Activated CD8-positive, alpha-beta T cell treated with anti-CD3 and anti-CD28 coated beads for 36 hours (primary cell): ENCODE results near the gene MIA2. TPM values are rescaled to one million over a fixed set of nuclear protein-coding genes. Genes with fewer than 3 reads are reported as not detected.
"Not testable (repeated sequence)": the region's sequence is repeated elsewhere in the genome, so short reads cannot be mapped to it uniquely, and the experiment has no call there.

Experiments used
- ATAC-seq: fragments of 200-7000 bp; cut with Tn5 transposase; one replicate; pipeline ENCODE4 v1.10.0; 2021; ENCODE audit warnings: mild to moderate bottlenecking, moderate library complexity
- CTCF ChIA-PET: fragments of 350-600 bp; sonication (Branson Sonifier 250); formaldehyde crosslinking; loops from one replicate; lab custom pipeline; 2021; ENCODE audit warnings: antibody characterized with exemption; lab: Charles Lee
- POLR2A ChIA-PET: fragments of 350-600 bp; sonication (Branson Sonifier 250); formaldehyde crosslinking; loops from one replicate; lab custom pipeline; 2021; ENCODE audit warnings: antibody characterized with exemption; lab: Charles Lee
- DNase-seq: peaks from one replicate; pipeline ENCODE4 v3.0.0-alpha.2; 2020
- H3K27ac Mint-ChIP-seq: one replicate; pipeline ENCODE4 v1.8.0; 2021; ENCODE audit warnings: mild to moderate bottlenecking, mixed read lengths
- H3K27me3 Mint-ChIP-seq: one replicate; pipeline ENCODE4 v1.8.0; 2021; ENCODE audit warnings: mixed read lengths
- H3K36me3 Mint-ChIP-seq: one replicate; pipeline ENCODE4 v1.8.0; 2021; ENCODE audit warnings: low read depth, mixed read lengths
- H3K4me1 Mint-ChIP-seq: one replicate; pipeline ENCODE4 v1.8.0; 2021; ENCODE audit warnings: low read depth, mixed read lengths
- H3K4me3 Mint-ChIP-seq: one replicate; pipeline ENCODE4 v1.8.0; 2021; ENCODE audit warnings: mild to moderate bottlenecking, moderate library complexity, mixed read lengths
- H3K9me3 Mint-ChIP-seq: one replicate; pipeline ENCODE4 v1.8.0; 2021; ENCODE audit warnings: mixed read lengths
- intact Hi-C: fragments of 100-400 bp; cut with micrococcal nuclease; formaldehyde crosslinking; loops from one replicate; pipeline ENCODE4 v1.10.0; 2022
- total RNA-seq, 2 experiments: library from RNA; stranded (reverse); gene quantifications; one replicate each; pipeline ENCODE4 v1.2.3, GENCODE V29; 2021
- TF ChIP-seq, protein P1 (sequence below): fragments of 200-600 bp; IDR thresholded peaks from one replicate; pipeline ENCODE4 v1.8.0; 2022; ENCODE audit warnings: antibody characterized with exemption, mild to moderate bottlenecking

The MIA2 gene
- total RNA-seq, 2 experiments from 2014 or later = 17.6 to 18.3 TPM

DNA sequence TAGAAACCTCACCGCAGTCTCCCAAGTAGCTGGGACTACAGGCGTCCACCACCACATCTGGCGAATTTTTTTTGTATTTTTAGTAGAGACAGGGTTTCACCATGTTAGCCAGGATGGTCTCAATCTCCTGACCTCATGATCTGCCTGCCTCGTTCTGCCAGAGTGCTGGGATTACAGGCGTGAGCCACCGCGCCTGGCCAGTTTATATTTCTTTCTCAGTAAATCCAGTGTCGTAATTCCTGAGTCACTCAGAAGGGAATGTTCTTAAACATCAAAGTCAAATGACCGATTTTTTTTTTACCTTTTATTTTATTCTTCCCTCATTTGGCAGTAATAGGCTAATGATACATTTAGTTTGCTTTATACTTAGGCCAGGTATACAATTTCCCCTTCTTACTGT lies 118.0 kb downstream of the MIA2 start:
- no peaks in the 10 kb centered on the region for H3K27me3 Mint-ChIP-seq
- POLR2A ChIA-PET = no interaction called here
- TF ChIP-seq, protein P1, sequence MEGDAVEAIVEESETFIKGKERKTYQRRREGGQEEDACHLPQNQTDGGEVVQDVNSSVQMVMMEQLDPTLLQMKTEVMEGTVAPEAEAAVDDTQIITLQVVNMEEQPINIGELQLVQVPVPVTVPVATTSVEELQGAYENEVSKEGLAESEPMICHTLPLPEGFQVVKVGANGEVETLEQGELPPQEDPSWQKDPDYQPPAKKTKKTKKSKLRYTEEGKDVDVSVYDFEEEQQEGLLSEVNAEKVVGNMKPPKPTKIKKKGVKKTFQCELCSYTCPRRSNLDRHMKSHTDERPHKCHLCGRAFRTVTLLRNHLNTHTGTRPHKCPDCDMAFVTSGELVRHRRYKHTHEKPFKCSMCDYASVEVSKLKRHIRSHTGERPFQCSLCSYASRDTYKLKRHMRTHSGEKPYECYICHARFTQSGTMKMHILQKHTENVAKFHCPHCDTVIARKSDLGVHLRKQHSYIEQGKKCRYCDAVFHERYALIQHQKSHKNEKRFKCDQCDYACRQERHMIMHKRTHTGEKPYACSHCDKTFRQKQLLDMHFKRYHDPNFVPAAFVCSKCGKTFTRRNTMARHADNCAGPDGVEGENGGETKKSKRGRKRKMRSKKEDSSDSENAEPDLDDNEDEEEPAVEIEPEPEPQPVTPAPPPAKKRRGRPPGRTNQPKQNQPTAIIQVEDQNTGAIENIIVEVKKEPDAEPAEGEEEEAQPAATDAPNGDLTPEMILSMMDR = no peak
- intact Hi-C loops = no loop called here
- peaks cover 12% of the 10 kb centered on the region for H3K9me3 Mint-ChIP-seq
- CTCF ChIA-PET = no interaction called here
- H3K27ac Mint-ChIP-seq = no peak overlapping the region
- H3K4me1 Mint-ChIP-seq = peaks cover 11% of the 10 kb centered on the region
- H3K4me3 Mint-ChIP-seq = no peak overlapping the region
- DNase-seq (no peak), ATAC-seq (no peak)
- peaks cover 60% of the 10 kb centered on the region for H3K36me3 Mint-ChIP-seq

- H3K4me3 Mint-ChIP-seq, CTCF ChIA-PET, H3K27me3 Mint-ChIP-seq, DNase-seq, H3K27ac Mint-ChIP-seq, H3K4me1 Mint-ChIP-seq, ATAC-seq, intact Hi-C loops, POLR2A ChIA-PET: not testable (repeated sequence)
- H3K36me3 Mint-ChIP-seq = peaks cover 80% of the 10 kb centered on the region
- H3K9me3 Mint-ChIP-seq = peaks cover 21% of the 10 kb centered on the region
These were observed 125.4 kb downstream of the MIA2 start for GRCh38 chr14:39359069-39359468.

DNA sequence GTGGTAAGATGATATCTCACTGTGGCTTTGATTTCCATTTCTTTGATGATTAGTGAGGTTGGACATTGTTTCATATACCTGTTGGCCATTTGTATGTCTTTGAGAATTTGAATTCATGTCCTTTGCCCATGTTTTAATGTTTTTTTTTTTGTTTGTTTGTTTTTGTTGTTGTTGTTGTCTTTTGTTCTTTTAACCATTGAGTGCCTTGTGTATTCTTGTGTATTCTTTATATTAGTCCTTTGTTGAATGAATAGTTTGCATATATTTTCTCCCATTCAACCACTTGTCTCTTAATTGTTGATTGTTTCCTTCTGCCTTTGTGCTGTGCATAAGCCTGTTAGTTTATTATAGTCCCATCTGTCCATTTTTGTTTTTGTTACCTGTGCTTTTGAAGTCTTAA lies 126.6 kb downstream of the MIA2 start:
- TF ChIP-seq, protein P1 = no peak
- ChIA-PET CTCF (no interaction called here), POLR2A (no interaction called here)
- intact Hi-C loops = loop anchor here (10.0 kb wide), 1 partner anchor 126 kb away; the partner anchor contains the start of gene MIA2
- Mint-ChIP-seq H3K9me3 (peaks cover 25% of the 10 kb centered on the region), H3K27ac (no peak overlapping the region), H3K4me1 (no peaks in the 10 kb centered on the region), H3K4me3 (no peak overlapping the region), H3K27me3 (no peaks in the 10 kb centered on the region), H3K36me3 (peaks cover 81% of the 10 kb centered on the region)
- DNase-seq (no peak), ATAC-seq (no peak)

DNA sequence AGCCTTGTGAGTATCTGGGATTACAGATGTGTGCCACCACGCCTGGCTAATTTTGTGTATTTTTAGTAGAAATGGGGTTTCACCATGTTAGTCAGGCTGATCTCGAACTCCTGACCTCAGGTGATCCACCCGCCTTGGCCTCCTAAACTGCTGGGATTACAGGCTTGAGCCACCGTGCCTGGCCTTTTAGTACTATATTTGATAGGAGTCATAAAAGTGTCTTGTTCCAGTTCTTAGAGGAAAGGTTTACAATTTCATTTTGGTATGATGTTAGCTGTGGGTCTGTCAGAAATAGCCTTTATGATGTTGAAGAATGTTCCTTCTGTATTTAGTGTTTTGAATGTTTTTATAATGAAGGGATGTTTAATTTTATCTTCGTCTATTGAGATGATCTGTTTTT lies 127.8 kb downstream of the MIA2 start:
- H3K27ac Mint-ChIP-seq, H3K27me3 Mint-ChIP-seq, DNase-seq, POLR2A ChIA-PET, ATAC-seq, H3K4me3 Mint-ChIP-seq, H3K4me1 Mint-ChIP-seq: not testable (repeated sequence)
- CTCF ChIA-PET = interaction anchor here (1.5 kb wide), 1 partner anchor 14 kb away, joined by 3 read pairs; no protein-coding TSS in a partner anchor
- peaks cover 80% of the 10 kb centered on the region for H3K36me3 Mint-ChIP-seq
- H3K9me3 Mint-ChIP-seq = peaks cover 32% of the 10 kb centered on the region
- intact Hi-C loops = loop anchor here (10.0 kb wide), 1 partner anchor 127 kb away; the partner anchor contains the start of gene MIA2

- H3K9me3 Mint-ChIP-seq = peaks cover 32% of the 10 kb centered on the region
- ChIA-PET CTCF (no interaction called here), POLR2A (no interaction called here)
- TF ChIP-seq, protein P1 = no peak
- no peaks in the 10 kb centered on the region for H3K4me1 Mint-ChIP-seq
- DNase-seq = no peak
- no peak overlapping the region for H3K27ac Mint-ChIP-seq
- no peak for ATAC-seq
- H3K4me3 Mint-ChIP-seq = no peak overlapping the region
- peaks cover 61% of the 10 kb centered on the region for H3K36me3 Mint-ChIP-seq
- no peaks in the 10 kb centered on the region for H3K27me3 Mint-ChIP-seq
- intact Hi-C loops = loop anchor here (10.0 kb wide), 1 partner anchor 130 kb away; the partner anchor contains the start of gene MIA2
These were observed 130.8 kb downstream of the MIA2 start for GRCh38 chr14:39364509-39364908.

GRCh38 chr14:39365354-39365753 lies 131.6 kb downstream of the MIA2 start:
- CTCF ChIA-PET = no interaction called here

More at GRCh38 chr14:39365354-39365753, 131.6 kb downstream of the MIA2 start:
- Mint-ChIP-seq H3K27ac (no peak overlapping the region), H3K9me3 (peaks cover 32% of the 10 kb centered on the region), H3K36me3 (peaks cover 52% of the 10 kb centered on the region), H3K27me3 (no peaks in the 10 kb centered on the region), H3K4me3 (no peak overlapping the region), H3K4me1 (no peaks in the 10 kb centered on the region)
- ATAC-seq = no peak
- POLR2A ChIA-PET = no interaction called here
- TF ChIP-seq, protein P1 = no peak
- intact Hi-C loops = loop anchor here (10.0 kb wide), 1 partner anchor 131 kb away; the partner anchor contains the start of gene MIA2
- no peak for DNase-seq
